HEK293 (cell line): Measurements from ENCODE around the gene DNAJC17.

Experiments used
- CTCF ChIA-PET: fragments of 350-600 bp; formaldehyde crosslinking; extraction: SDS; loops from one replicate; lab custom pipeline; 2021; ENCODE audit warnings: antibody characterized with exemption; lab: Yijun Ruan, JAX
- POLR2A ChIA-PET: fragments of 300-600 bp; formaldehyde crosslinking; extraction: SDS; loops from one replicate; lab custom pipeline; 2020; ENCODE audit warnings: antibody characterized with exemption, inconsistent platforms; lab: Yijun Ruan, JAX
- H3K27ac ChIP-seq: fragments of 200-500 bp; sonication (Bioruptor generic); 2 replicates; pipeline ENCODE4 v1.5.1; 2014; ENCODE audit warnings: low read depth, low read length, control low read depth, inconsistent platforms; ENCODE audit errors: extremely low read depth
- H3K36me3 ChIP-seq, 2 experiments: fragments of 200-500 bp in 1 of 2; sonication (Bioruptor generic) in 1 of 2; 1 replicate in 1 of 2; 2 replicates in 1 of 2; pipeline ENCODE4 v1.5.1; 2014 to 2017; ENCODE audit warnings: inconsistent platforms in 2 of 2, low read length in 2 of 2; ENCODE audit not compliant: control insufficient read depth in 2 of 2, insufficient read depth in 1 of 2
- H3K4me1 ChIP-seq: fragments of 200-500 bp; sonication (Bioruptor generic); 2 replicates; pipeline ENCODE4 v1.5.1; 2014; ENCODE audit warnings: mild to moderate bottlenecking, low read length, inconsistent platforms; ENCODE audit not compliant: control insufficient read depth, insufficient read depth
- H3K4me3 ChIP-seq: 2 replicates; pipeline ENCODE4 v1.5.1; 2011; ENCODE audit warnings: low read depth, mild to moderate bottlenecking, control low read depth, low read length, moderate library complexity
- H3K9me3 ChIP-seq: fragments of 200-500 bp; sonication (Bioruptor generic); 2 replicates; pipeline ENCODE4 v1.5.1; 2014; ENCODE audit warnings: low read depth, low read length, inconsistent platforms; ENCODE audit not compliant: control insufficient read depth, insufficient read depth
- BCL11A ChIP-seq: fragments of 450-650 bp; formaldehyde crosslinking; IDR thresholded peaks from 2 replicates; pipeline ENCODE4 v1.5.1; 2016; ENCODE audit warnings: low read depth, missing biosample characterization, missing genetic modification characterization
- BCL11B ChIP-seq: fragments of 450-650 bp; formaldehyde crosslinking; IDR thresholded peaks from 2 replicates; pipeline ENCODE4 v1.5.1; 2016; ENCODE audit warnings: low read depth, missing biosample characterization, missing genetic modification characterization
- EGR2 ChIP-seq: fragments of 450-650 bp; formaldehyde crosslinking; IDR thresholded peaks from 2 replicates; pipeline ENCODE4 v1.5.1; 2016; ENCODE audit warnings: low read depth, missing biosample characterization, missing genetic modification characterization
- MEIS1 ChIP-seq: sonication (generic); formaldehyde crosslinking; IDR thresholded peaks from 2 replicates; pipeline ENCODE4 v1.8.1; 2022; ENCODE audit warnings: missing genetic modification reagents, mild to moderate bottlenecking, borderline replicate concordance
- PRDM1 ChIP-seq: fragments of 450-650 bp; formaldehyde crosslinking; IDR thresholded peaks from 2 replicates; pipeline ENCODE4; 2016; ENCODE audit warnings: missing biosample characterization, missing genetic modification characterization
- PRDM10 ChIP-seq: fragments of 450-650 bp; formaldehyde crosslinking; IDR thresholded peaks from 2 replicates; pipeline ENCODE4 v1.5.1; 2016; ENCODE audit warnings: missing biosample characterization, missing genetic modification characterization
- SCRT1 ChIP-seq: fragments of 450-650 bp; formaldehyde crosslinking; IDR thresholded peaks from 2 replicates; pipeline ENCODE4 v1.5.1; 2016; ENCODE audit warnings: missing biosample characterization, missing genetic modification characterization, borderline replicate concordance
- ZBTB17 ChIP-seq: fragments of 450-650 bp; formaldehyde crosslinking; IDR thresholded peaks from 2 replicates; pipeline ENCODE4 v1.5.1; 2016; ENCODE audit warnings: missing biosample characterization, missing genetic modification characterization
- ZFHX2 ChIP-seq: fragments of 450-650 bp; formaldehyde crosslinking; conservative IDR thresholded peaks from 2 replicates; pipeline ENCODE4 v1.5.1; 2016; ENCODE audit warnings: missing biosample characterization, missing genetic modification characterization
- ZFP41 ChIP-seq: fragments of 450-650 bp; formaldehyde crosslinking; IDR thresholded peaks from 2 replicates; pipeline ENCODE4 v1.5.1; 2016; ENCODE audit warnings: missing biosample characterization, missing genetic modification characterization, borderline replicate concordance
- ZNF174 ChIP-seq: fragments of 450-650 bp; formaldehyde crosslinking; IDR thresholded peaks from 2 replicates; pipeline ENCODE4 v1.5.0; 2017; ENCODE audit warnings: missing biosample characterization, mild to moderate bottlenecking, missing genetic modification characterization
- ZNF223 ChIP-seq: fragments of 450-650 bp; formaldehyde crosslinking; IDR thresholded peaks from 2 replicates; pipeline ENCODE4 v1.5.1; 2016; ENCODE audit warnings: missing biosample characterization, missing genetic modification characterization
- ZNF335 ChIP-seq: fragments of 450-650 bp; formaldehyde crosslinking; conservative IDR thresholded peaks from 2 replicates; pipeline ENCODE4 v1.5.1; 2016; ENCODE audit warnings: missing biosample characterization, missing genetic modification characterization
- ZNF391 ChIP-seq: fragments of 450-650 bp; formaldehyde crosslinking; IDR thresholded peaks from 2 replicates; pipeline ENCODE4 v1.5.1; 2016; ENCODE audit warnings: low read depth, missing biosample characterization, missing genetic modification characterization, borderline replicate concordance
- ZNF398 ChIP-seq: fragments of 450-650 bp; formaldehyde crosslinking; IDR thresholded peaks from 2 replicates; pipeline ENCODE4 v1.5.1; 2017; ENCODE audit warnings: missing biosample characterization, missing genetic modification characterization
- ZNF404 ChIP-seq: fragments of 450-650 bp; formaldehyde crosslinking; IDR thresholded peaks from 2 replicates; pipeline ENCODE4 v1.5.1; 2017; ENCODE audit warnings: missing biosample characterization, missing genetic modification characterization
- ZNF561 ChIP-seq: fragments of 450-650 bp; IDR thresholded peaks from 2 replicates; pipeline ENCODE4 v1.5.1; 2018; ENCODE audit warnings: missing biosample characterization, missing genetic modification characterization, borderline replicate concordance
- ZNF626 ChIP-seq: fragments of 450-650 bp; sonication (Bioruptor Pico); formaldehyde crosslinking; IDR thresholded peaks from 2 replicates; pipeline ENCODE4 v1.5.1; 2018; ENCODE audit warnings: missing biosample characterization, missing genetic modification characterization, inconsistent platforms
- ZNF747 ChIP-seq: fragments of 450-650 bp; formaldehyde crosslinking; IDR thresholded peaks from 2 replicates; pipeline ENCODE4 v1.5.1; 2016; ENCODE audit warnings: missing biosample characterization, missing genetic modification characterization
- ZXDB ChIP-seq: fragments of 450-650 bp; formaldehyde crosslinking; IDR thresholded peaks from 2 replicates; pipeline ENCODE4 v1.5.1; 2016; ENCODE audit warnings: missing biosample characterization, missing genetic modification characterization
- TF ChIP-seq, protein P1 (sequence below): IDR thresholded peaks from 2 replicates; pipeline ENCODE4 v1.6.1; 2011; ENCODE audit warnings: mild to moderate bottlenecking, low read depth, low read length, borderline replicate concordance

DNAJC17 gene

DNA sequence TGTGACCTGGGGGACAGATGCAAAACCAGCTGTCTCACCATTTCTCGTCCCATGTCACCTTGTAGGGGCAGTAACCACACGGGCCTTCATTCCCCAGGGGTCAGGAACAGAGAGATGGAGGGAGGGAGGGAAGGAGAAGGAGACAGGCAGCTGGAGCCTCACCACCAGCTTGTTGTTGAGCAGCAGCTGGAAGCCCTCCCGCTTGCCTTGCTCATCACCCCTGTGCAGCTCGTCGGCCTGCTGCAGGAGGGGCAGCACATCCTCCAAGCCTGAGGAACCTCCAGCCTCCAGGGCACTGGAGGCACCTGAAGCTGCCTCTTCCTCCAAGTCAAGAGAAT, 62.5 kb downstream of the DNAJC17 start:
- Histone ChIP-seq H3K4me1 (no peaks in the 10 kb centered on the region), H3K36me3 (peaks cover 9 to 63% of the 10 kb centered on the region in 2 experiments; a peak in 2 of 3 replicates), H3K9me3 (no peaks in the 10 kb centered on the region), H3K27ac (no peak overlapping the region), H3K4me3 (no peak overlapping the region)
- POLR2A ChIA-PET: interaction anchor here (0.6 kb wide), 2 partner anchors 10 to 54 kb away, joined by 3 to 6 read pairs; no protein-coding TSS in a partner anchor
- TF ChIP-seq ZXDB (no peak), ZBTB17 (tag by site-specific recombination) (peak; percentile 78), BCL11B (no peak), ZNF223 (tag by site-specific recombination) (no peak)
- TF ChIP-seq, all 188 proteins: peak for 1
- CTCF ChIA-PET: interaction anchor here (0.7 to 3.2 kb wide), 4 partner anchors 38 to 119 kb away, joined by 3 to 15 read pairs (median 4); no protein-coding TSS in a partner anchor

DNA sequence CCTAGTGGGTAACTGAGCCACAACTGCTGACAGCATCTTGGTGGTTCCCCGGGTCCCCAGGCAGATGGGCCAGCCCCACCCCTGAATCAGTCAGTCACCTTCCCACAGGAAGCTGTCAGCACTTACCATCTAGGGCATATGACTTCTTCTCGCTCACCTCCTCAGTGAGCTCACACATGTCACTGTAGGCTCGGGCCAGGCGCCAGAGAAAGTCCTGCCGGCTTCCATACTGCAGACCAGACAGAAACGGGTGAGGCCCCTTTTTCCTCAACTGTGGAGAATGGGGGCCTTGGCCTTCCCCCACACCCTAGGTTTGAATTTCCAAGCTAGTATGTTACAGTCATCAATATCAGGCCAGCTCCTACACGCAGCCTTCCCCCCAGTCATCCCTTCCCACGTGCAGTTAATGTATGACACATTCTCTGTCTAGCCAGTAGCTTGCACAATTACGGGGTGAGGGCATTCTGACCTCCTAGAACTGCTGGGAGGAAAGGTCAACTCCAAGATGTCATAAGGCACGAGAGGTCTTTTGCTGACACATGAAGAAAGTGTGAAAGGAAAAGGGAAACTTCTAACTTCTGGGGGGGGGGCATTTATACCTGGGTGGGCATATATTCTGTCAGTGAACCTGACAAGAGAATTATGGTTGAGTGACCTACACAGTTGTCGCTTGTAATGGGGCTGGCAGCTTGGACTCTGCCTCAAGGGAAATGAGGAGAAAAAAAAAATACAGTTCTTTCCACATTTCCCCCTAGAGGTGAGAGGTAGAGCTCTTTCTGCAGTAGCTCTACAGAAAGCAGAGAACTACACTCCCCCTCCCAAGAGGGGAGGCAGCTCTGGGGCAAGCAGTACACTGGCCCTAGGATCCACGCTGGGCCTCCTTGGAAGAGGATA, 63.1 kb downstream of the DNAJC17 start:
- peaks cover 13 to 63% of the 10 kb centered on the region in 2 experiments; a peak in 2 of 3 replicates for H3K36me3 ChIP-seq
- ChIA-PET CTCF (interaction anchor here (0.6 to 3.2 kb wide), 7 partner anchors 38 to 278 kb away, joined by 3 to 15 read pairs (median 5); partner anchors contain the start of gene VPS18), POLR2A (interaction anchor here (0.6 kb wide), 1 partner anchor 9 kb away, joined by 3 read pairs; no protein-coding TSS in a partner anchor)
- H3K27ac ChIP-seq: no peak overlapping the region
- no peaks in the 10 kb centered on the region for H3K4me1 ChIP-seq
- TF ChIP-seq BCL11A (tag by site-specific recombination): no peak
- 0 out of 2 replicates have a peak, but pooled peaks have one; percentile 15 for TF ChIP-seq EGR2
- TF ChIP-seq PRDM1: 0 out of 2 replicates have a peak, but pooled peaks have one; percentile 17
- peak; percentile 53; the same call in 1 of the 2 replicates for TF ChIP-seq PRDM10 (tag by site-specific recombination)
- no peak for TF ChIP-seq ZNF404 (tag by site-specific recombination)
- peak; percentile 45; the same call in 1 of the 2 replicates for TF ChIP-seq ZFHX2 (tag by site-specific recombination)
- no peak for TF ChIP-seq MEIS1
- TF ChIP-seq ZNF561 (tag by site-specific recombination): no peak
- no peak for TF ChIP-seq ZNF174 (tag by site-specific recombination)
- H3K4me3 ChIP-seq: no peak overlapping the region
- H3K9me3 ChIP-seq: no peaks in the 10 kb centered on the region

- no peaks in the 10 kb centered on the region for H3K4me1 ChIP-seq
- H3K4me3 ChIP-seq: no peak overlapping the region
- peaks cover 16 to 69% of the 10 kb centered on the region in 2 experiments; a peak in 2 of 3 replicates for H3K36me3 ChIP-seq
- POLR2A ChIA-PET: no interaction called here
- no peaks in the 10 kb centered on the region for H3K9me3 ChIP-seq
- CTCF ChIA-PET: interaction anchor here (1.3 to 2.0 kb wide), 2 partner anchors 39 to 151 kb away, joined by 5 read pairs; partner anchors contain the start of gene VPS18
- no peak overlapping the region for H3K27ac ChIP-seq
- no peak for TF ChIP-seq SCRT1
- TF ChIP-seq, protein P1, sequence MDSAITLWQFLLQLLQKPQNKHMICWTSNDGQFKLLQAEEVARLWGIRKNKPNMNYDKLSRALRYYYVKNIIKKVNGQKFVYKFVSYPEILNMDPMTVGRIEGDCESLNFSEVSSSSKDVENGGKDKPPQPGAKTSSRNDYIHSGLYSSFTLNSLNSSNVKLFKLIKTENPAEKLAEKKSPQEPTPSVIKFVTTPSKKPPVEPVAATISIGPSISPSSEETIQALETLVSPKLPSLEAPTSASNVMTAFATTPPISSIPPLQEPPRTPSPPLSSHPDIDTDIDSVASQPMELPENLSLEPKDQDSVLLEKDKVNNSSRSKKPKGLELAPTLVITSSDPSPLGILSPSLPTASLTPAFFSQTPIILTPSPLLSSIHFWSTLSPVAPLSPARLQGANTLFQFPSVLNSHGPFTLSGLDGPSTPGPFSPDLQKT: no peak
- no peak for TF ChIP-seq ZNF398 (tag by site-specific recombination)
- TF ChIP-seq ZFP41 (tag by site-specific recombination): no peak
- no peak for TF ChIP-seq ZNF747 (tag by site-specific recombination)
- no peak for TF ChIP-seq ZNF626 (tag by site-specific recombination)
- TF ChIP-seq ZNF335 (tag by site-specific recombination): no peak
- TF ChIP-seq ZNF391: no peak
These were observed 63.8 kb downstream of the DNAJC17 start for GRCh38 chr15:40743485-40743901.
